ENCODE results near the gene DSG3. TPM values are rescaled to one million over a fixed set of nuclear protein-coding genes. Genes with fewer than 3 reads are reported as not detected.

Gene DSG3
- not detected for total RNA-seq
- polyA plus RNA-seq: under 1 TPM in 1 of 2 donors, not detected in 1; 0.03 TPM

DNA sequence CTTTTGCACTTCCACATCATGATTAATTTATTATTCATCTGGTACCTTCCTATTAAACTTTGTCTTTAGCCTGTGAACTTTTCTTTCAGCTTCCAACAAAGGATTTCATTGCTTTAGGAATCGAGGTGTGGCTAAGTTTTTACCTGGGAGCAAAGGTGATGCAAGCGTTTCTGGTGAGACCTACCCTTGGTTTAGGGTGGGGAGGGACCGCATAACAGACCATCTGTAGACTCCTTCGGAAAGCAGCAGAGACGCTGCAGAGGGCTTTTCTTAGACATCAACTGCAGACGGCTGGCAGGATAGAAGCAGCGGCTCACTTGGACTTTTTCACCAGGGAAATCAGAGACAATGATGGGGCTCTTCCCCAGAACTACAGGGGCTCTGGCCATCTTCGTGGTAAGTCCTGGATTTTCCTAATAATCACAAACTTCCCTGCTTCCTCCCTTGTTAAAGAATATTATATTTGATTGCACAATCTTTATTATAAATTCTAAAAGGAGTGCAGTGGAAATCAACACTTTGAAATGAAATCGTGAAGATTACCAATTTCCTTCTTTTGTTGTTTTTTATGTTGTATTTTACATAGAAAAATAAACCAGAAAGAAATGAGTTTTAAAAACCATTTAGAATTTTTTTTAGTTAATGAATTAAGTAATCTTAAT is at the start of gene DSG3:
Gene DSG3, plus strand, starts transcription at position 212 of the 662 bp plus-strand sequence. Its CDS starts 137 bp downstream, at position 349.
- Histone ChIP-seq H3K4me1 (ENCODE audit: insufficient read depth, low read length) (no peaks in the 10 kb centered on the region), H3K4me3 (ENCODE audit: low read length in 2 of 2) (no peak within 1 kb of the TSS), H3K9me3 (ENCODE audit: control insufficient read depth in 1 of 2, low read length in 2 of 2) (no peaks in the 10 kb centered on the region), H3K27ac (ENCODE audit: low read depth, low read length) (no peak within 1 kb of the TSS), H3K27me3 (ENCODE audit: insufficient read depth, low read length) (no peaks in the 10 kb centered on the region), H3K36me3 (ENCODE audit: insufficient read depth, low read length) (no peaks in the 10 kb centered on the region)
- no peak for DNase-seq
- H3K4me3 Mint-ChIP-seq: no peak within 1 kb of the TSS
- no peak within 1 kb of the TSS for H3K27ac Mint-ChIP-seq
- no peaks in the 10 kb centered on the region for H3K36me3 Mint-ChIP-seq
- POLR2A ChIA-PET (ENCODE audit: partially characterized antibody): no interaction called here
- no peaks in the 10 kb centered on the region for H3K4me1 Mint-ChIP-seq
- intact Hi-C loops (cut with micrococcal nuclease): no loop called here
- CTCF ChIA-PET (ENCODE audit: partially characterized antibody): interaction anchor here (0.6 kb wide), 1 partner anchor 43 kb away, joined by 3 read pairs; no protein-coding TSS in a partner anchor
- H3K9me3 Mint-ChIP-seq: peaks cover 0 to 3% (median 0%) of the 10 kb centered on the region in 8 donors
- peaks cover 0 to 2% of the 10 kb centered on the region in 2 donors for H3K27me3 Mint-ChIP-seq

DNA sequence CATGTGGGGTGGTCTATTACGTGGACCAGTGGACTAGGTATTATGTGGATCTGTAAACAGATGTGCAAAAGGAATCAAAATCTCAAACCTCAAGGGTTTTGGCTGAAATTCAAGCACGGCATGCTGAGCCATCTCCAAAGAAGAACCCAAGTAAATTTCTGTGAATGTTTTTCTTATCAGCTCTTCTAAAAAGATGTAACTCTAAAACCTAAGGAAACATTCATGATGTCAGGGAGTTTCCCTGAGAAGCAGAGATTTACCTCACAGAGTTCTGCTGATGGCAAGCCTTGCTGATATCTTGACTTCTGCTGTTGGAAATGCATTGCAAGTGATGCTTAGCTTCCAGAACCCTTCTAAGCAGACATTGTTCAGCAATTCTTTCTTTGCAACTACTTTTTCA is 49.4 kb upstream of the DSG3 start:
- ChIA-PET POLR2A (ENCODE audit: partially characterized antibody) (no interaction called here), CTCF (ENCODE audit: partially characterized antibody) (no interaction called here)
- Histone ChIP-seq H3K27me3 (ENCODE audit: insufficient read depth, low read length) (no peaks in the 10 kb centered on the region), H3K9me3 (ENCODE audit: control insufficient read depth in 1 of 2, low read length in 2 of 2) (no peaks in the 10 kb centered on the region), H3K27ac (ENCODE audit: low read depth, low read length) (no peak overlapping the region), H3K36me3 (ENCODE audit: insufficient read depth, low read length) (no peaks in the 10 kb centered on the region), H3K4me1 (ENCODE audit: insufficient read depth, low read length) (no peaks in the 10 kb centered on the region), H3K4me3 (ENCODE audit: low read length in 2 of 2) (no peak overlapping the region)
- H3K4me1 Mint-ChIP-seq: no peaks in the 10 kb centered on the region
- no peaks in the 10 kb centered on the region for H3K36me3 Mint-ChIP-seq
- H3K4me3 Mint-ChIP-seq: no peak overlapping the region
- no peak overlapping the region for H3K27ac Mint-ChIP-seq
- no peaks in the 10 kb centered on the region for H3K27me3 Mint-ChIP-seq
- peaks cover 0 to 4% (median 2%) of the 10 kb centered on the region in 8 donors for H3K9me3 Mint-ChIP-seq
- DNase-seq: no peak
- intact Hi-C loops (cut with micrococcal nuclease): no loop called here

DNA sequence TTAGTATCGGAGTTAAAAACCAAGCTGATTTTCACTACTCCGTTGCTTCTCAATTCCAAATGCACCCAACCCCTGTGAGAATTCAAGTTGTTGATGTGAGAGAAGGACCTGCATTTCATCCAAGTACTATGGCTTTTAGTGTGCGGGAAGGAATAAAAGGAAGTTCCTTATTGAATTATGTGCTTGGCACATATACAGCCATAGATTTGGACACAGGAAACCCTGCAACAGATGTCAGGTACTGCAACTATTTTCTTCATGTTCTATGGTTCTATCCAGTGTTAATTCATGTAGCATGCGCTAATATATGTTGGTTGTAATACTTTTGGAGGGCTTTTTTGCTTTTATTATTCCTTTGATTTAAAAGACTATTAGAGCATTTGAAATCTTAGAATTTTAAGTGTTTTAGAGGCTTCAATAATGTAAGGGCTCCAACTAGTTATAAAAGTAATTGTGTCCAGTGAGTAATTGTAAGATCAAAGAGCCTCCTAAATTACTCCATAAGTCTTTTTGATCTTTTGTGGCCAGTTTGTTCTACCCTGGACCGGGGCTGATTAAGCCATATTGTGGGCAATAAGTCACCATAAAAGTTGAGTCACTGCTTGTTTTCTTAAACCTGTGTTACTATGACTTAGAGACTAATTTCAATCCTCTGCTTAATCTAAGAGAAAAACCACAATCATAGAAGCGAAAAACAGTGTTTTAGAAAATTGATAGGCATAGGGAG is 48.1 kb upstream of the DSG3 start:
- no peaks in the 10 kb centered on the region for H3K36me3 Mint-ChIP-seq

GRCh38 chr18:31401156-31402025 is 46.1 kb upstream of the DSG3 start:
- DNase-seq: no peak
- Histone ChIP-seq H3K27me3 (ENCODE audit: insufficient read depth, low read length) (no peaks in the 10 kb centered on the region), H3K4me1 (ENCODE audit: insufficient read depth, low read length) (no peaks in the 10 kb centered on the region), H3K4me3 (ENCODE audit: low read length in 2 of 2) (no peak overlapping the region), H3K36me3 (ENCODE audit: insufficient read depth, low read length) (no peaks in the 10 kb centered on the region), H3K9me3 (ENCODE audit: control insufficient read depth in 1 of 2, low read length in 2 of 2) (no peaks in the 10 kb centered on the region), H3K27ac (ENCODE audit: low read depth, low read length) (no peak overlapping the region)
- peaks cover 0 to 3% (median 0%) of the 10 kb centered on the region in 8 donors for H3K9me3 Mint-ChIP-seq
- no peak overlapping the region for H3K4me3 Mint-ChIP-seq
- intact Hi-C loops (cut with micrococcal nuclease): no loop called here
- H3K36me3 Mint-ChIP-seq: no peaks in the 10 kb centered on the region
- H3K27ac Mint-ChIP-seq: no peak overlapping the region
- ChIA-PET CTCF (ENCODE audit: partially characterized antibody) (no interaction called here), POLR2A (ENCODE audit: partially characterized antibody) (no interaction called here)
- H3K27me3 Mint-ChIP-seq: no peaks in the 10 kb centered on the region
- no peaks in the 10 kb centered on the region for H3K4me1 Mint-ChIP-seq

More for the DNA sequence above, 48.1 kb upstream of the DSG3 start:
- Mint-ChIP-seq H3K4me3 (no peak overlapping the region), H3K27ac (no peak overlapping the region), H3K9me3 (peaks cover 0 to 3% (median 0%) of the 10 kb centered on the region in 8 donors), H3K4me1 (no peaks in the 10 kb centered on the region), H3K27me3 (no peaks in the 10 kb centered on the region)
- DNase-seq: no peak
- Histone ChIP-seq H3K4me1 (ENCODE audit: insufficient read depth, low read length) (no peaks in the 10 kb centered on the region), H3K27ac (ENCODE audit: low read depth, low read length) (no peak overlapping the region), H3K9me3 (ENCODE audit: control insufficient read depth in 1 of 2, low read length in 2 of 2) (no peaks in the 10 kb centered on the region), H3K27me3 (ENCODE audit: insufficient read depth, low read length) (no peaks in the 10 kb centered on the region), H3K36me3 (ENCODE audit: insufficient read depth, low read length) (no peaks in the 10 kb centered on the region), H3K4me3 (ENCODE audit: low read length in 2 of 2) (no peak overlapping the region)
- ChIA-PET POLR2A (ENCODE audit: partially characterized antibody) (no interaction called here), CTCF (ENCODE audit: partially characterized antibody) (no interaction called here)
- intact Hi-C loops (cut with micrococcal nuclease): no loop called here

DNA sequence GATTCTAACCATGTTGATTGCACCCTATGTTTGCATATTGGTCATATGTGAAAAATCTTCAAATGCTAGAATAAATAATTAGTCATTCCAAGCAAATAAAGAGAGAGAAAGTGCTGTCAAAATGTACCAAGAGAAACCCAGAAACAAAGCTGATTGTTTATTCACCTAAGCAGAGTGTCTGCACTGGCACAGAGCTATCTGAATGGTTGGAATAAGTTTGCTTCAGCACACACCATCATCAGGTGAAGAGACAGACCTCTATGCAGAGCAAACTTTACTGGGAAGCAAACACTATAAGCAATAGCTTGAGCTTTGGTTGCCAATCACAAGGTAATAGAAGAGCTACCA is 45.5 kb upstream of the DSG3 start:
- Mint-ChIP-seq H3K4me3 (no peak overlapping the region), H3K9me3 (peaks cover 0 to 5% (median 1%) of the 10 kb centered on the region in 8 donors), H3K27me3 (no peaks in the 10 kb centered on the region), H3K4me1 (no peaks in the 10 kb centered on the region), H3K27ac (no peak overlapping the region), H3K36me3 (no peaks in the 10 kb centered on the region)
- H3K4me3 ChIP-seq (ENCODE audit: low read length in 2 of 2): no peak overlapping the region
- H3K27me3 ChIP-seq (ENCODE audit: insufficient read depth, low read length): no peaks in the 10 kb centered on the region
- no peaks in the 10 kb centered on the region for H3K4me1 ChIP-seq (ENCODE audit: insufficient read depth, low read length)
- DNase-seq: no peak
- intact Hi-C loops (cut with micrococcal nuclease): no loop called here
- POLR2A ChIA-PET (ENCODE audit: partially characterized antibody): no interaction called here
- H3K36me3 ChIP-seq (ENCODE audit: insufficient read depth, low read length): no peaks in the 10 kb centered on the region
- no peaks in the 10 kb centered on the region for H3K9me3 ChIP-seq (ENCODE audit: control insufficient read depth in 1 of 2, low read length in 2 of 2)
- CTCF ChIA-PET (ENCODE audit: partially characterized antibody): no interaction called here
- H3K27ac ChIP-seq (ENCODE audit: low read depth, low read length): no peak overlapping the region

GRCh38 chr18:31403409-31403808 is 44.1 kb upstream of the DSG3 start:
- no peak overlapping the region for H3K4me3 ChIP-seq (ENCODE audit: low read length in 2 of 2)
- POLR2A ChIA-PET (ENCODE audit: partially characterized antibody): no interaction called here
- H3K27me3 ChIP-seq (ENCODE audit: insufficient read depth, low read length): no peaks in the 10 kb centered on the region
- H3K36me3 Mint-ChIP-seq: no peaks in the 10 kb centered on the region
- peaks cover 0 to 7% (median 0%) of the 10 kb centered on the region in 8 donors for H3K9me3 Mint-ChIP-seq
- no peaks in the 10 kb centered on the region for H3K4me1 Mint-ChIP-seq
- CTCF ChIA-PET (ENCODE audit: partially characterized antibody): no interaction called here
- intact Hi-C loops (cut with micrococcal nuclease): no loop called here
- H3K36me3 ChIP-seq (ENCODE audit: insufficient read depth, low read length): no peaks in the 10 kb centered on the region
- no peaks in the 10 kb centered on the region for H3K27me3 Mint-ChIP-seq
- H3K27ac ChIP-seq (ENCODE audit: low read depth, low read length): no peak overlapping the region
- H3K4me3 Mint-ChIP-seq: no peak overlapping the region
- no peak overlapping the region for H3K27ac Mint-ChIP-seq
- H3K4me1 ChIP-seq (ENCODE audit: insufficient read depth, low read length): no peaks in the 10 kb centered on the region
- H3K9me3 ChIP-seq (ENCODE audit: control insufficient read depth in 1 of 2, low read length in 2 of 2): no peaks in the 10 kb centered on the region
- DNase-seq: no peak

DNA sequence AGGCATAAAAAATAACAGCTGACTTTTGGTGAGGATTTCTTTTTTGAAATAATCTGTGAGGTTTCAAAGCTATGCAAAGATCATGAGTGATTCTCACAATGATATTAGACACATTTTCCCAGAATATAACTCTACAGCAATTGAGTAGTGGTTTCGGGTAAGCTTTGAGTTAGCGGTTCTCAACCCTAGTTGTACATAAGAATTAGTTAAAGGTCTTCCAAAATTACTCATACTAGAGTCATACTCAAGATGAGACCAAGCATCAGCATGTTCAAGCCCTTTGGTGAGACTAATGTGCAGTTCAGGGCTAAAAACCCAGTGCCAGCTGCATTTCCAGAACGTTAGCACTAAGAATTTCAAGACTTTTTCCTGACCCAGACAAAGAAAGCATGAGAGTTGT is 39.9 kb upstream of the DSG3 start:
- DNase-seq: no peak
- H3K9me3 Mint-ChIP-seq: peaks cover 0 to 14% (median 3%) of the 10 kb centered on the region in 8 donors
- no peaks in the 10 kb centered on the region for H3K27me3 Mint-ChIP-seq
- intact Hi-C loops (cut with micrococcal nuclease): no loop called here
- Histone ChIP-seq H3K27ac (ENCODE audit: low read depth, low read length) (no peak overlapping the region), H3K4me3 (ENCODE audit: low read length in 2 of 2) (no peak overlapping the region), H3K9me3 (ENCODE audit: control insufficient read depth in 1 of 2, low read length in 2 of 2) (no peaks in the 10 kb centered on the region), H3K27me3 (ENCODE audit: insufficient read depth, low read length) (no peaks in the 10 kb centered on the region), H3K4me1 (ENCODE audit: insufficient read depth, low read length) (no peaks in the 10 kb centered on the region), H3K36me3 (ENCODE audit: insufficient read depth, low read length) (no peaks in the 10 kb centered on the region)
- POLR2A ChIA-PET (ENCODE audit: partially characterized antibody): no interaction called here
- H3K4me3 Mint-ChIP-seq: no peak overlapping the region
- CTCF ChIA-PET (ENCODE audit: partially characterized antibody): no interaction called here
- no peaks in the 10 kb centered on the region for H3K4me1 Mint-ChIP-seq
- H3K36me3 Mint-ChIP-seq: no peaks in the 10 kb centered on the region
- H3K27ac Mint-ChIP-seq: no peak overlapping the region

Measured in CD4-positive, alpha-beta memory T cell (primary cell).